Activated CD4-positive, alpha-beta T cell treated with anti-CD3 and anti-CD28 coated beads, Interleukin-2, amount 50 U/mL, for 1 hour (primary cell): ENCODE results near the gene TEX9.
"Not testable (repeated sequence)": the region's sequence is repeated elsewhere in the genome, so short reads cannot be mapped to it uniquely, and the experiment has no call there.

Source experiments
- DNase-seq: peaks from one replicate; pipeline ENCODE4 v3.0.0-alpha.2; 2020

Gene TEX9

GRCh38 chr15:56365075-56365711 lies at the start of gene TEX9:
Gene TEX9 (plus strand): TSS chr15:56365426. CDS start chr15:56365451, 25 bp downstream.
- peak; percentile 55 for DNase-seq

GRCh38 chr15:56316561-56316960 lies 48.7 kb upstream of the TEX9 start:
- DNase-seq, result not testable (repeated sequence)

- no peak for DNase-seq
Measured at GRCh38 chr15:56320316-56320715, 44.9 kb upstream of the TEX9 start.

- DNase-seq, result no peak
Measured at GRCh38 chr15:56320861-56321260, 44.4 kb upstream of the TEX9 start.

- DNase-seq, result no peak
Measured at GRCh38 chr15:56322444-56322843, 42.8 kb upstream of the TEX9 start.

- no peak for DNase-seq
Measured at GRCh38 chr15:56323435-56323834, 41.8 kb upstream of the TEX9 start.

GRCh38 chr15:56325186-56325585 lies 40.0 kb upstream of the TEX9 start:
- DNase-seq, result no peak

GRCh38 chr15:56327721-56328502 lies 37.3 kb upstream of the TEX9 start:
- no peak for DNase-seq

- no peak for DNase-seq
Measured at GRCh38 chr15:56337084-56337725, 28.0 kb upstream of the TEX9 start.

- DNase-seq, result no peak
Measured at GRCh38 chr15:56339594-56339993, 25.6 kb upstream of the TEX9 start.

- no peak for DNase-seq
Measured at GRCh38 chr15:56341201-56341600, 24.0 kb upstream of the TEX9 start.

- no peak for DNase-seq
Measured at GRCh38 chr15:56342653-56343052, 22.6 kb upstream of the TEX9 start.

- DNase-seq, result no peak
Measured at GRCh38 chr15:56343879-56344278, 21.3 kb upstream of the TEX9 start.

- DNase-seq, result no peak
Measured at GRCh38 chr15:56344336-56344735, 20.9 kb upstream of the TEX9 start.

- DNase-seq, result no peak
Measured at GRCh38 chr15:56346414-56346813, 18.8 kb upstream of the TEX9 start.

GRCh38 chr15:56349554-56349953 lies 15.7 kb upstream of the TEX9 start:
- no peak for DNase-seq

- no peak for DNase-seq
Measured at GRCh38 chr15:56351353-56351752, 13.9 kb upstream of the TEX9 start.

- DNase-seq, result no peak
Measured at GRCh38 chr15:56351957-56352506, 13.2 kb upstream of the TEX9 start.

- no peak for DNase-seq
Measured at GRCh38 chr15:56353119-56353518, 12.1 kb upstream of the TEX9 start.

GRCh38 chr15:56353740-56354139 lies 11.5 kb upstream of the TEX9 start:
- DNase-seq, result no peak

GRCh38 chr15:56356616-56357015 lies 8.6 kb upstream of the TEX9 start:
- DNase-seq, result no peak

- no peak for DNase-seq
Measured at GRCh38 chr15:56358604-56359003, 6.6 kb upstream of the TEX9 start.

- no peak for DNase-seq
Measured at GRCh38 chr15:56361987-56362386, 3.2 kb upstream of the TEX9 start.

GRCh38 chr15:56366211-56366610 lies 985 bp downstream of the TEX9 start:
- DNase-seq, result no peak
